ENCODE data around the gene EFCAB6. TPM values are rescaled to one million over a fixed set of nuclear protein-coding genes. Genes with fewer than 3 reads are reported as not detected.

Gene EFCAB6
- total RNA-seq, 1 donor from 2014 or later: 7.0 TPM

GRCh38 chr22:43504068-43504467 lies 308.0 kb downstream of the EFCAB6 start:
- no peak overlapping the region for H3K4me3 Mint-ChIP-seq (ENCODE audit: low read depth)
- no peak for TF ChIP-seq CTCF (IDR thresholded peaks at IDR 0.05; ENCODE audit: unreplicated experiment)
- no peak overlapping the region for H3K27ac Mint-ChIP-seq
- no peaks in the 10 kb centered on the region for H3K9me3 Mint-ChIP-seq (ENCODE audit: low read depth)
- no peak for DNase-seq (ENCODE audit: low spot score, unreplicated experiment)
- no peaks in the 10 kb centered on the region for H3K27me3 Mint-ChIP-seq
- H3K4me1 Mint-ChIP-seq (ENCODE audit: low read depth): peaks cover 6% of the 10 kb centered on the region
- H3K36me3 Mint-ChIP-seq (ENCODE audit: insufficient read depth): no peaks in the 10 kb centered on the region

GRCh38 chr22:43502306-43502874 lies 309.7 kb downstream of the EFCAB6 start:
- Mint-ChIP-seq H3K27me3 (no peaks in the 10 kb centered on the region), H3K4me1 (ENCODE audit: low read depth) (peaks cover 6% of the 10 kb centered on the region), H3K36me3 (ENCODE audit: insufficient read depth) (no peaks in the 10 kb centered on the region), H3K4me3 (ENCODE audit: low read depth) (no peak overlapping the region), H3K27ac (no peak overlapping the region), H3K9me3 (ENCODE audit: low read depth) (no peaks in the 10 kb centered on the region)
- no peak for DNase-seq (ENCODE audit: low spot score, unreplicated experiment)
- no peak for TF ChIP-seq CTCF (IDR thresholded peaks at IDR 0.05; ENCODE audit: unreplicated experiment)

GRCh38 chr22:43501878-43502277 lies 310.2 kb downstream of the EFCAB6 start:
- no peak overlapping the region for H3K27ac Mint-ChIP-seq
- no peak for DNase-seq (ENCODE audit: low spot score, unreplicated experiment)
- no peaks in the 10 kb centered on the region for H3K36me3 Mint-ChIP-seq (ENCODE audit: insufficient read depth)
- H3K9me3 Mint-ChIP-seq (ENCODE audit: low read depth): no peaks in the 10 kb centered on the region
- H3K4me3 Mint-ChIP-seq (ENCODE audit: low read depth): no peak overlapping the region
- peaks cover 6% of the 10 kb centered on the region for H3K4me1 Mint-ChIP-seq (ENCODE audit: low read depth)
- no peaks in the 10 kb centered on the region for H3K27me3 Mint-ChIP-seq
- no peak for TF ChIP-seq CTCF (IDR thresholded peaks at IDR 0.05; ENCODE audit: unreplicated experiment)

GRCh38 chr22:43500792-43501785 lies 311.0 kb downstream of the EFCAB6 start:
- Mint-ChIP-seq H3K4me3 (ENCODE audit: low read depth) (no peak overlapping the region), H3K4me1 (ENCODE audit: low read depth) (peaks cover 6% of the 10 kb centered on the region), H3K36me3 (ENCODE audit: insufficient read depth) (no peaks in the 10 kb centered on the region), H3K9me3 (ENCODE audit: low read depth) (no peaks in the 10 kb centered on the region), H3K27ac (no peak overlapping the region), H3K27me3 (no peaks in the 10 kb centered on the region)
- DNase-seq (ENCODE audit: low spot score, unreplicated experiment): no peak
- no peak for TF ChIP-seq CTCF (IDR thresholded peaks at IDR 0.05; ENCODE audit: unreplicated experiment)

- no peaks in the 10 kb centered on the region for H3K36me3 Mint-ChIP-seq (ENCODE audit: insufficient read depth)
- DNase-seq (ENCODE audit: low spot score, unreplicated experiment): no peak
- no peak for TF ChIP-seq CTCF (IDR thresholded peaks at IDR 0.05; ENCODE audit: unreplicated experiment)
- no peaks in the 10 kb centered on the region for H3K9me3 Mint-ChIP-seq (ENCODE audit: low read depth)
- no peak overlapping the region for H3K4me3 Mint-ChIP-seq (ENCODE audit: low read depth)
- peaks cover 6% of the 10 kb centered on the region for H3K4me1 Mint-ChIP-seq (ENCODE audit: low read depth)
- H3K27me3 Mint-ChIP-seq: no peaks in the 10 kb centered on the region
- H3K27ac Mint-ChIP-seq: no peak overlapping the region
Observed at GRCh38 chr22:43498856-43499253, 313.2 kb downstream of the EFCAB6 start.
